Fibroblast of lung (primary cell): Measurements from ENCODE around the gene RREB1. TPM values are rescaled to one million over a fixed set of nuclear protein-coding genes. Genes with fewer than 3 reads are reported as not detected.

Source experiments
- DNase-seq, 2 donors: peaks; one replicate each; pipeline versions ENCODE4 v3.0.0 to v3.0.0-alpha.2; 2010; ENCODE audit warnings: low read depth in 2 of 2
- H2AFZ ChIP-seq: 2 replicates; pipeline ENCODE4 v1.5.1; 2012; ENCODE audit warnings: low read length, control low read depth, inconsistent platforms
- H3K27ac ChIP-seq: 2 replicates; pipeline ENCODE4 v1.5.1; 2011; ENCODE audit warnings: low read length, control low read depth; ENCODE audit not compliant: insufficient read depth
- H3K27me3 ChIP-seq: 2 replicates; pipeline ENCODE4 v1.5.1; 2011; ENCODE audit warnings: mild to moderate bottlenecking, low read length; ENCODE audit not compliant: control insufficient read depth, insufficient read depth
- H3K36me3 ChIP-seq: 2 replicates; pipeline ENCODE4 v1.5.1; 2011; ENCODE audit warnings: low read length; ENCODE audit not compliant: control insufficient read depth, insufficient read depth
- H3K4me1 ChIP-seq: 2 replicates; pipeline ENCODE4 v1.5.1; 2011; ENCODE audit warnings: low read length; ENCODE audit not compliant: control insufficient read depth, insufficient read depth; ENCODE audit errors: extremely low read depth
- H3K4me2 ChIP-seq: 2 replicates; pipeline ENCODE4 v1.5.1; 2011; ENCODE audit warnings: low read length, control low read depth; ENCODE audit not compliant: insufficient read depth; ENCODE audit errors: extremely low read depth
- H3K4me3 ChIP-seq, 4 experiments: fragments of 200-600 bp in 1 of 4; sonication (generic) in 1 of 4; replicated peaks in 1 of 4; 2 replicates each; pipeline ENCODE4 v1.5.1; 2011 to 2016; ENCODE audit warnings: low read length in 4 of 4, low read depth in 3 of 4, mild to moderate bottlenecking in 3 of 4, control low read depth in 2 of 4, inconsistent platforms in 1 of 4, mixed read lengths in 1 of 4; ENCODE audit not compliant: insufficient read depth in 1 of 4; ENCODE audit errors: control extremely low read depth in 1 of 4
- H3K79me2 ChIP-seq: 2 replicates; pipeline ENCODE4 v1.5.1; 2012; ENCODE audit warnings: mild to moderate bottlenecking, low read length, inconsistent platforms; ENCODE audit not compliant: control insufficient read depth, insufficient read depth
- H3K9ac ChIP-seq: 2 replicates; pipeline ENCODE4 v1.5.1; 2011; ENCODE audit warnings: mild to moderate bottlenecking, low read length, control low read depth; ENCODE audit not compliant: insufficient read depth
- H3K9me3 ChIP-seq: 2 replicates; pipeline ENCODE4 v1.5.1; 2012; ENCODE audit warnings: low read depth, low read length; ENCODE audit not compliant: control insufficient read depth, insufficient read depth
- H4K20me1 ChIP-seq: 2 replicates; pipeline ENCODE4 v1.5.1; 2011; ENCODE audit warnings: low read length; ENCODE audit not compliant: control insufficient read depth, insufficient read depth; ENCODE audit errors: extremely low read depth
- EZH2 ChIP-seq: IDR thresholded peaks from 2 replicates; pipeline ENCODE4 v1.5.1; 2012; ENCODE audit warnings: low read length, control low read depth, mild to moderate bottlenecking; ENCODE audit errors: missing control alignments
- polyA plus RNA-seq, 2 donors: library from polyadenylated mRNA; depleted of rRNA in 1 of 2; stranded (reverse) in 1 of 2; unstranded in 1 of 2; fragments of >200 nt; gene quantifications; 2 replicates each; pipeline ENCODE4 v1.2.1, GENCODE V29; 2011 to 2012; ENCODE audit warnings: missing spikeins in 1 of 2
- total RNA-seq: library from RNA; depleted of rRNA; stranded (reverse); fragments of >200 nt; gene quantifications from 2 replicates; pipeline ENCODE4 v1.2.1, GENCODE V29; 2014
- TF ChIP-seq, protein P1 (sequence below), 2 donors: IDR thresholded peaks in 1 of 2; conservative IDR thresholded peaks in 1 of 2; 1 replicate in 1 of 2; 2 replicates in 1 of 2; pipeline ENCODE4 v1.5.1; 2011 to 2012; ENCODE audit warnings: low read length in 2 of 2, control low read depth in 1 of 2, inconsistent platforms in 1 of 2, low read depth in 1 of 2, mild to moderate bottlenecking in 1 of 2

Gene RREB1
- total and polyA plus RNA-seq, 2 donors (not counting 1 experiment from before 2014, with no cell fraction given), result 2.4 to 18.8 TPM

DNA sequence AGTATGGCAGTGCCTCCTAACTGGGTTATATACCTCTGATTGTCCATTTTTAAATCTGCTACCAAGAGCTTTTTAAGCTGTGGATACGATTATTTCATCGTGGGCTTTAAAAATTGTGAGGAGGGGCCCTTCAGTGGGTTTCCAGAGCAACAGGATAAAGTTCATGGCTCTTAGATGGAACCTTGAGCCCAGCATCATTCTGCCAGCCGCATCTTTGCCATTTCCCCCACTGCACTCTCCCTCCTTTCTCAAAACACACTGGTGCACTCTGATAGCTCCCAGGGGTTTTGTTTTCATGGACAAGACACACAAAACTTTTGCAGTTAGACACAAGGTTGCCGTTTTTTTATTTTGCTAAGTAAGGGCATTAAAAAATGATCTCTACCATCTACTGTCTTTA lies 54.1 kb downstream of the RREB1 start:
- Histone ChIP-seq H3K9me3 (no peaks in the 10 kb centered on the region), H3K27ac (no peak overlapping the region), H4K20me1 (no peaks in the 10 kb centered on the region), H3K27me3 (no peaks in the 10 kb centered on the region), H3K4me3 (no peak overlapping the region), H3K4me2 (no peak overlapping the region), H3K79me2 (peaks cover 78% of the 10 kb centered on the region), H3K4me1 (peaks cover 31% of the 10 kb centered on the region), H3K9ac (no peak overlapping the region), H2AFZ (no peak overlapping the region), H3K36me3 (no peaks in the 10 kb centered on the region)
- no peak for TF ChIP-seq EZH2
- TF ChIP-seq, protein P1, sequence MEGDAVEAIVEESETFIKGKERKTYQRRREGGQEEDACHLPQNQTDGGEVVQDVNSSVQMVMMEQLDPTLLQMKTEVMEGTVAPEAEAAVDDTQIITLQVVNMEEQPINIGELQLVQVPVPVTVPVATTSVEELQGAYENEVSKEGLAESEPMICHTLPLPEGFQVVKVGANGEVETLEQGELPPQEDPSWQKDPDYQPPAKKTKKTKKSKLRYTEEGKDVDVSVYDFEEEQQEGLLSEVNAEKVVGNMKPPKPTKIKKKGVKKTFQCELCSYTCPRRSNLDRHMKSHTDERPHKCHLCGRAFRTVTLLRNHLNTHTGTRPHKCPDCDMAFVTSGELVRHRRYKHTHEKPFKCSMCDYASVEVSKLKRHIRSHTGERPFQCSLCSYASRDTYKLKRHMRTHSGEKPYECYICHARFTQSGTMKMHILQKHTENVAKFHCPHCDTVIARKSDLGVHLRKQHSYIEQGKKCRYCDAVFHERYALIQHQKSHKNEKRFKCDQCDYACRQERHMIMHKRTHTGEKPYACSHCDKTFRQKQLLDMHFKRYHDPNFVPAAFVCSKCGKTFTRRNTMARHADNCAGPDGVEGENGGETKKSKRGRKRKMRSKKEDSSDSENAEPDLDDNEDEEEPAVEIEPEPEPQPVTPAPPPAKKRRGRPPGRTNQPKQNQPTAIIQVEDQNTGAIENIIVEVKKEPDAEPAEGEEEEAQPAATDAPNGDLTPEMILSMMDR (conservative IDR thresholded peaks at IDR 0.05 in 1 of 2, IDR thresholded peaks at IDR 0.05 in 1 of 2; ENCODE audit: low read depth in 1 of 2, low read length in 2 of 2), result no peak
- DNase-seq, result no peak

DNA sequence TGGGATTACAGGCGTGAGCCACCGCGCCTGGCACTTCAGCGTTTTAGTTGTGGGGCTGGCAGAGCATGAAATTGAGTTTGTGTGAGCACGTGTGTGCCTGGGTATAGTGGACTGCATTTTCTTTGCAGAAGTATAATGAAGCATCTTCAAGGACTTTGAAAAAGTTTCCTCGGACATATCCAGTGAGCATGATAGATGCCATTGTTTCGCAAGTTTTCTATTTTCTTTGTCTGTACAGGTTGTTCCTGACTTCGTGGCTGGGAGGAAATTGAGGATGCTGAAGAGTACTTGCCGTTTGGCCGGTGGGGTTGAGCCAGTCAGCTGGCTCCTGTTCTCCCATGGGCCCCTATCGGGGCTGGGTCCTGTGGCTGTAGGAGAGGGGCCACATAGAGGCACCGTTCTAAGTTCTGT lies 55.9 kb downstream of the RREB1 start:
- no peaks in the 10 kb centered on the region for H4K20me1 ChIP-seq
- no peaks in the 10 kb centered on the region for H3K27me3 ChIP-seq
- H3K79me2 ChIP-seq, result peaks cover 75% of the 10 kb centered on the region
- H3K4me3 ChIP-seq, result no peak overlapping the region
- H2AFZ ChIP-seq, result no peak overlapping the region
- H3K9ac ChIP-seq, result no peak overlapping the region
- peaks cover 32% of the 10 kb centered on the region for H3K4me1 ChIP-seq
- no peak overlapping the region for H3K4me2 ChIP-seq
- TF ChIP-seq EZH2, result no peak
- TF ChIP-seq, protein P1 (conservative IDR thresholded peaks at IDR 0.05 in 1 of 2, IDR thresholded peaks at IDR 0.05 in 1 of 2; ENCODE audit: low read depth in 1 of 2, low read length in 2 of 2), result no peak
- no peaks in the 10 kb centered on the region for H3K36me3 ChIP-seq
- H3K9me3 ChIP-seq, result no peaks in the 10 kb centered on the region
- no peak overlapping the region for H3K27ac ChIP-seq
- DNase-seq, result no peak

DNA sequence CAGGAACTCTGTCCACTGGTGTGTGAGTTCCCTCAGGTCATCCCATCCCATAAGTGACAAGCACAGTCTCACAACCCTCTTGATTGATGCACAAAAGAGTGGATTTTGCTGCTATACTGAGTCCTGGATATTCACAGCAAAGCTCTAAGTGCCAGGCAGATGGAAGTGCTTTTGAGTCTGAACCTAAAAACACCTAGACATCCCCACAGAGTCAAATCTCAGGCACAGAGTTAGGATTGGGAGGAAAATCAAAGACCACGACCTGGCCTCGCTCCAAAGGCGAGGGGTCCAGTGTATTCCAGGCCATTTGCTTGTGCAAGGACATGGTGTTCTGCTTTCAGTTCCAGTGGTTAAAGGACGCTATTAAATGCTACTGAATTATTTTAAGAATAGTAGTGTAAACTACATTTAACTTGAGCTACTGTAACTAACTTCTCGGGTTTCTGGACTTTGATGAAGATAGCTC lies 56.8 kb downstream of the RREB1 start:
- H3K4me1 ChIP-seq, result peaks cover 41% of the 10 kb centered on the region

More for the DNA sequence above, 56.8 kb downstream of the RREB1 start:
- no peaks in the 10 kb centered on the region for H3K9me3 ChIP-seq
- no peak overlapping the region for H3K4me3 ChIP-seq
- H3K79me2 ChIP-seq, result peaks cover 76% of the 10 kb centered on the region
- no peak for TF ChIP-seq EZH2
- TF ChIP-seq, protein P1 (conservative IDR thresholded peaks at IDR 0.05 in 1 of 2, IDR thresholded peaks at IDR 0.05 in 1 of 2; ENCODE audit: low read depth in 1 of 2, low read length in 2 of 2), result no peak
- DNase-seq, result no peak
- no peak overlapping the region for H2AFZ ChIP-seq
- no peak overlapping the region for H3K9ac ChIP-seq
- no peaks in the 10 kb centered on the region for H4K20me1 ChIP-seq
- no peaks in the 10 kb centered on the region for H3K27me3 ChIP-seq
- peak overlapping the region; percentile 41 for H3K4me2 ChIP-seq
- no peaks in the 10 kb centered on the region for H3K36me3 ChIP-seq
- peak overlapping the region; percentile 79 for H3K27ac ChIP-seq
